CD14-positive monocyte (primary cell): ENCODE results near the gene HES7. TPM values are rescaled to one million over a fixed set of nuclear protein-coding genes. Genes with fewer than 3 reads are reported as not detected.

Experiments
- DNase-seq, 3 donors: peaks; one replicate each; pipeline ENCODE4 v3.0.0-alpha.2; 2011 to 2022
- H2AFZ ChIP-seq: 2 replicates; pipeline ENCODE4 v1.6.0; 2012; ENCODE audit warnings: mild to moderate bottlenecking, low read depth, low read length, inconsistent platforms; ENCODE audit not compliant: insufficient read depth, poor library complexity, severe bottlenecking
- H3K27ac ChIP-seq, 2 donors: 1 replicate in 1 of 2; 2 replicates in 1 of 2; pipeline ENCODE4 v1.5.1; 2012 to 2013; ENCODE audit warnings: low read length in 2 of 2, control low read depth in 1 of 2, inconsistent platforms in 1 of 2, low read depth in 1 of 2, mild to moderate bottlenecking in 1 of 2
- H3K27me3 ChIP-seq, 2 donors: one replicate each; pipeline versions ENCODE4 v1.6.0 to v1.6.1; 2011 to 2013; ENCODE audit warnings: low read length in 2 of 2; ENCODE audit not compliant: control insufficient read depth in 2 of 2, insufficient read depth in 2 of 2
- H3K36me3 ChIP-seq, 2 donors: replicated peaks in 1 of 2; 1 replicate in 1 of 2; 2 replicates in 1 of 2; pipeline versions ENCODE4 v1.5.1 to v1.6.1; 2012 to 2013; ENCODE audit warnings: low read length in 2 of 2, control low read depth in 1 of 2, inconsistent platforms in 1 of 2, mild to moderate bottlenecking in 1 of 2; ENCODE audit not compliant: insufficient read depth in 2 of 2, control insufficient read depth in 1 of 2
- H3K4me1 ChIP-seq, 2 donors: 1 replicate in 1 of 2; 2 replicates in 1 of 2; pipeline versions ENCODE4 v1.5.1 to v1.6.1; 2012 to 2013; ENCODE audit warnings: low read length in 2 of 2, control low read depth in 1 of 2, inconsistent platforms in 1 of 2, mild to moderate bottlenecking in 1 of 2, moderate library complexity in 1 of 2; ENCODE audit not compliant: insufficient read depth in 2 of 2, control insufficient read depth in 1 of 2
- H3K4me2 ChIP-seq: replicated peaks from 2 replicates; pipeline ENCODE3; 2012; ENCODE audit warnings: low read length, moderate library complexity, mild to moderate bottlenecking; ENCODE audit not compliant: poor library complexity, severe bottlenecking; ENCODE audit errors: extremely low read depth
- H3K4me3 ChIP-seq, 3 experiments: fragments of 200-600 bp in 1 of 3; sonication (generic) in 1 of 3; replicated peaks in 1 of 3; 1 replicate in 2 of 3; 2 replicates in 1 of 3; pipeline ENCODE4 v1.5.1; 2011 to 2013; ENCODE audit warnings: low read length in 3 of 3, mild to moderate bottlenecking in 3 of 3, control low read depth in 2 of 3, low read depth in 2 of 3, inconsistent platforms in 1 of 3, moderate library complexity in 1 of 3
- H3K79me2 ChIP-seq: 2 replicates; pipeline ENCODE4 v1.6.0; 2012; ENCODE audit warnings: mild to moderate bottlenecking, control low read depth, inconsistent platforms, low read length, moderate library complexity; ENCODE audit not compliant: insufficient read depth
- H3K9ac ChIP-seq: 2 replicates; pipeline ENCODE4 v1.6.0; 2017; ENCODE audit warnings: low read length, mild to moderate bottlenecking; ENCODE audit not compliant: insufficient read depth, poor library complexity, severe bottlenecking
- H3K9me3 ChIP-seq, 2 donors: replicated peaks in 1 of 2; 1 replicate in 1 of 2; 2 replicates in 1 of 2; pipeline versions ENCODE4 v1.5.1 to v1.6.1; 2012 to 2013; ENCODE audit warnings: low read length in 2 of 2, control low read depth in 1 of 2; ENCODE audit not compliant: control insufficient read depth in 1 of 2, insufficient read depth in 1 of 2
- H4K20me1 ChIP-seq: 2 replicates; pipeline ENCODE4 v1.6.0; 2012; ENCODE audit warnings: mild to moderate bottlenecking, low read length, control low read depth, moderate library complexity; ENCODE audit not compliant: insufficient read depth
- H3K27ac Mint-ChIP-seq, 7 donors: one replicate each; pipeline ENCODE4 v1.8.0; 2020; ENCODE audit warnings: mild to moderate bottlenecking in 7 of 7, mixed read lengths in 7 of 7, moderate library complexity in 6 of 7, inconsistent platforms in 2 of 7
- H3K27me3 Mint-ChIP-seq, 3 donors: one replicate each; pipeline ENCODE4 v1.8.0; 2021 to 2022; ENCODE audit warnings: low read depth in 3 of 3, mild to moderate bottlenecking in 3 of 3, mixed read lengths in 3 of 3, moderate library complexity in 3 of 3, inconsistent platforms in 1 of 3
- H3K36me3 Mint-ChIP-seq, 2 donors: one replicate each; pipeline ENCODE4 v1.8.0; 2020; ENCODE audit warnings: mixed read lengths in 2 of 2, inconsistent platforms in 1 of 2, mild to moderate bottlenecking in 1 of 2
- H3K4me1 Mint-ChIP-seq: one replicate; pipeline ENCODE4 v1.8.0; 2020; ENCODE audit warnings: mild to moderate bottlenecking, mixed read lengths
- H3K4me3 Mint-ChIP-seq, 2 donors: one replicate each; pipeline ENCODE4 v1.8.0; 2020; ENCODE audit warnings: mild to moderate bottlenecking in 2 of 2, mixed read lengths in 2 of 2, moderate library complexity in 1 of 2
- H3K9me3 Mint-ChIP-seq, 7 donors: one replicate each; pipeline ENCODE4 v1.8.0; 2020 to 2022; ENCODE audit warnings: mixed read lengths in 7 of 7, mild to moderate bottlenecking in 6 of 7, moderate library complexity in 6 of 7, inconsistent platforms in 2 of 7
- CTCF ChIP-seq: fragments of 200-600 bp; IDR thresholded peaks from one replicate; pipeline ENCODE4 v1.8.0; 2022; ENCODE audit warnings: antibody characterized with exemption, mild to moderate bottlenecking
- WGBS: methylation state at CpG from one replicate; pipeline ENCODE4 v1.1.5; 2013; ENCODE audit warnings: missing lambda C conversion rate; ENCODE audit not compliant: insufficient coverage; 5-methylcytosine and 5-hydroxymethylcytosine counted together
- intact Hi-C, 2 donors: fragments of 100-400 bp; cut with micrococcal nuclease; formaldehyde crosslinking; loops; one replicate each; pipeline versions ENCODE4 v1.15.0 to v1.15.1; 2023
- polyA plus RNA-seq, 3 donors: library from polyadenylated mRNA; depleted of rRNA in 1 of 3; unstranded in 2 of 3; stranded (reverse) in 1 of 3; fragments of 300-500 nt in 2 of 3; fragments of >200 nt in 1 of 3; fragmentation: Illumina TruSeq in 2 of 3; gene quantifications; 1 replicate in 2 of 3; 2 replicates in 1 of 3; pipeline ENCODE4 v1.2.3, GENCODE V29; 2012 to 2021

HES7 gene
- polyA plus RNA-seq, 3 donors: not detected

DNA sequence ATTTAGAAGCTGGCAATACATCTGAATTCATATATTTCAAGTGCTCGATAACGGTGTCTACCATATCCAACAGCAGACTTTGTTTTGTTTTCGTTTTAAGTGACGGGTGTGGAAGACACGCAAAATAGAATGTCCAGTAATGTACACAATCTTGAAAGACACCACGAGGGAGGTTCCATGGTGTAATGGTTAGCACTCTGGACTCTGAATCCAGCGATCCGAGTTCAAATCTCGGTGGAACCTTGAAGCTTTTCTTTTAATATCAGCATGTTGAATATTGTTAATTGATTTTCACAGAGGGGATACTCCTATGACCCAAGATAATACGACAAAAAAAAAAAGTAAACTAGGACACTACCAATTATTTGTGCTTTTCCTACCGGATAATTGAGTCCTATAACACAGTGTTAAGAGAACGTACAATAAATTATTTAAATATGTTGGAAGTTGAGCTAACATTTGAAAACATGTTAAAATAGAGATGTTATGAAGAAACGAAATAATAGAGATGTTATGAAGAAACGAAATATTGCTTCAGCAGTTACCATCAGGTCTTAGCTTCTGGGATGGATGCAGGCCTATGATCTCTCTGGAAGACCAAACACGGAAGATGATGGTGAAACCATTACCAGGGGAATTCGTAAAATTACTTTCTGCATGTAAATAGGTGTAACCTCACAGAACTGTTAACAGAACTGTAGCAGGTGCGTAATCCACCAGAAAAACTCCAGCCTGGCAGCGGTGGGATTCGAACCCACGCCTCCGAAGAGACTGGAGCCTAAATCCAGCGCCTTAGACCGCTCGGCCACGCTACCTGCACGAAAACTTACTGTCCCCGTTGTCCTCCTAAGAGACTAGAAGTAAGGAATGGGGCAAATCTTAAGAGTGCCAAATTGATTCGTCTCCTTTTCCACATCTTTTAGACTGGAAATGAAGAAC, 4.1 kb downstream of the HES7 start:
- Histone ChIP-seq H3K27me3 (peaks cover 50 to 78% of the 10 kb centered on the region in 2 donors), H3K4me2 (peak overlapping the region; percentile 98), H2AFZ (no peak overlapping the region), H3K9me3 (peaks cover 0 to 17% of the 10 kb centered on the region in 2 donors), H3K79me2 (no peaks in the 10 kb centered on the region), H3K4me3 (peak overlapping the region; percentile 45 to 77 (median 61)), H3K27ac (no peak overlapping the region), H3K9ac (no peak overlapping the region), H3K4me1 (peaks cover 64 to 78% of the 10 kb centered on the region in 2 donors), H4K20me1 (peaks cover 25% of the 10 kb centered on the region), H3K36me3 (no peaks in the 10 kb centered on the region)
- Mint-ChIP-seq H3K9me3 (peaks cover 0 to 42% (median 29%) of the 10 kb centered on the region in 7 donors), H3K27me3 (peaks cover 81 to 91% (median 90%) of the 10 kb centered on the region in 3 donors), H3K36me3 (peaks cover 17 to 22% of the 10 kb centered on the region in 2 donors), H3K27ac (peak overlapping the region in 4 of 7 donors; percentile 13 to 76 (median 42)), H3K4me3 (peak overlapping the region; percentile 85 to 93), H3K4me1 (peaks cover 69% of the 10 kb centered on the region)
- intact Hi-C loops: loop anchor here (2.0 to 5.0 kb wide), 4 partner anchors 37 to 102 kb away; no protein-coding TSS in a partner anchor
- no peak for TF ChIP-seq CTCF
- 0% methylated on average over 19 of the region's 28 CpGs for WGBS
- DNase-seq: peak; percentile 87 to 92 (median 91)

DNA sequence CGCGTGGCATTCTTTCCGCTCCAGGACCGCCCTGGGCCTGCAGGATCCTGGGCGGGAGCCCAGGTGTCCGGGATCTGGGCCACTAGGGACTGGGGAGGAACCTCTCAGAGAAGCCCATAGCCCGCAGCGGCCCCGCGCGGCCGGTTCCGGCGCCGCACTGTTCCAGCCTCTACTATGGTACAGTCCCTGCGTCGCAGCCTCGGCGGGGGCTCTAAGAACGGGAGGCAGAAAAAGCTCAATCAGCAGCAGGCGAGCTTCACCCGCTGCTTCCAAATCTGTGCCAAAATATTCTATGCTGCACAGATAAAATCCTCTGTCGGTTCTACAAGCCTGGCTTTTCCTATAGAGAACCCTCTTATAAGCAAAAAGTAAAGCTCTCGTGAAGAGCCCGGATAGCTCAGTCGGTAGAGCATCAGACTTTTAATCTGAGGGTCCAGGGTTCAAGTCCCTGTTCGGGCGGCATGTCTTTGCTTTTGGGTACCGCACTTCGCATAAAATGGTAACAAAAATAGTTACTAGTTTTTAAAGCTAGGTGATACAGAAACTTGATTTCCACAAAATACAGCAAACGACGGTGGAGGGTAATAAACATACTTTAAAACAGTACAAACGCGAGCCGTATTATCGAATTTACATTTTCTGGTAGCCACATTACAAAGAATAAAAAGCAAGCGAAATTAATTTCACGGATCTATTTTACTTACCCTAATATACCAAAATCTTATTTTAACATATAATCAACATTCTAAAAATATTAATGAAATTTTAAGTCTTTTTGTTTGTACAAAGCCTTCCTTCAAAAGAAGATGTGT, 4.9 kb downstream of the HES7 start:
- Histone ChIP-seq H3K36me3 (no peaks in the 10 kb centered on the region), H4K20me1 (peaks cover 20% of the 10 kb centered on the region), H3K4me3 (peak overlapping the region; percentile 45 to 77 (median 61)), H3K27ac (no peak overlapping the region), H2AFZ (peak overlapping the region; percentile 67), H3K9me3 (peaks cover 0 to 8% of the 10 kb centered on the region in 2 donors), H3K9ac (peak overlapping the region; percentile 46), H3K4me1 (peaks cover 56 to 69% of the 10 kb centered on the region in 2 donors), H3K79me2 (no peaks in the 10 kb centered on the region), H3K27me3 (peaks cover 45 to 78% of the 10 kb centered on the region in 2 donors), H3K4me2 (peak overlapping the region; percentile 98)
- DNase-seq: peak; percentile 60 to 85 (median 79)
- WGBS: under 1% methylated on average over 27 of the region's 38 CpGs
- peaks cover 12 to 16% of the 10 kb centered on the region in 2 donors for H3K36me3 Mint-ChIP-seq
- peaks cover 0 to 34% (median 21%) of the 10 kb centered on the region in 7 donors for H3K9me3 Mint-ChIP-seq
- intact Hi-C loops: loop anchor here in 1 of 2 donors (2.0 to 5.0 kb wide), 2 partner anchors 68 to 103 kb away; no protein-coding TSS in a partner anchor
- H3K27me3 Mint-ChIP-seq: peaks cover 73 to 91% (median 88%) of the 10 kb centered on the region in 3 donors
- peak overlapping the region; percentile 85 to 91 (median 87) for H3K27ac Mint-ChIP-seq
- H3K4me1 Mint-ChIP-seq: peaks cover 61% of the 10 kb centered on the region
- peak overlapping the region; percentile 85 to 93 for H3K4me3 Mint-ChIP-seq
- TF ChIP-seq CTCF: peak; percentile 96
